Renal cortex interstitium (tissue), 11 donors: ENCODE results near the gene GALNT2. TPM values are rescaled to one million over a fixed set of nuclear protein-coding genes. Genes with fewer than 3 reads are reported as not detected.

ENCODE experiments used
- DNase-seq, 11 donors: peaks; one replicate each; pipeline ENCODE4 v3.0.0-alpha.2; 2013; ENCODE audit warnings: low read depth in 9 of 11, low spot score in 4 of 11; ENCODE audit errors: extremely low read depth in 1 of 11
- polyA plus RNA-seq, 3 donors: library from polyadenylated mRNA; unstranded; fragments of 120-200 nt; gene quantifications; one replicate each; pipeline ENCODE4 v1.2.1, GENCODE V29; 2013; ENCODE audit not compliant: insufficient read length in 3 of 3

The GALNT2 gene
- polyA plus RNA-seq, 3 donors, result 57.1 to 65.1 (median 59.2) TPM

DNA sequence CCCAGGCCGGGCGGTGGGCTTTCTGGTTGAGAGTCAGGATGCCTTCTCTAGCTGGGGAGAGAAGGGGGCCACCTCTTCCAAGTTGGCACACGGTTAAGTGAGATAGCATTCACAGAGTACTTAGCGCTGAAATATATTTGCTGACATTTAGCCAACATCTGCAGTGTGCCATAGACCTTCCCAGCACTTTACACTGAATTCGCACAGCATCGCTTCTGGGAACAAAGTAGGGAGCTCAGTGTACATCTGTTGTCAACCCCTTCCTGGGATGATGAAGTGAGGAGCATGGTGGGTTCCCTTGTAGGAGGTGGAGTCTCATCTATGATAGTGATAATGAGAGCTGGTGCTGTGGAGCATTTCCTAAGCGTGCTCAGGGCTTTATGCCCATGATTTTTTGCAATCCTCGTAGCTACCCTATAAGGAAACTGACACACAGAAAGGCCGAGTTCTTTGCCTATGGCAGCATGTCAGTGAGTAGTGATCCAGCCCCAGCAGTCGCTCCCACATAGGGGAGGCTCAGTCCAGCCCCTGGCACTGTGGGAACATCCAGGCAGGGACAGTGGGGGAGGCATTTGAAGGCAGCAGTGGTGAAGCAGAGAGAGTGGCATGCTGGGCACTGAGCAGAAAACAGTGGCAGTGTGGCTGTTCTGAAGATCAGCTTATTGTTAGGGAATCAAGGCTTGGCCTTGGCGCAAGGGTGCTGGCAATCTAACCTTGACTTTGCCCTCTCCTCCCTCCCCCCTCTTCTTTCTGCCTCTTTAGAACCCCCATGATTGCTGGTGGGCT lies 182.8 kb downstream of the GALNT2 start:
- no peak for DNase-seq

DNA sequence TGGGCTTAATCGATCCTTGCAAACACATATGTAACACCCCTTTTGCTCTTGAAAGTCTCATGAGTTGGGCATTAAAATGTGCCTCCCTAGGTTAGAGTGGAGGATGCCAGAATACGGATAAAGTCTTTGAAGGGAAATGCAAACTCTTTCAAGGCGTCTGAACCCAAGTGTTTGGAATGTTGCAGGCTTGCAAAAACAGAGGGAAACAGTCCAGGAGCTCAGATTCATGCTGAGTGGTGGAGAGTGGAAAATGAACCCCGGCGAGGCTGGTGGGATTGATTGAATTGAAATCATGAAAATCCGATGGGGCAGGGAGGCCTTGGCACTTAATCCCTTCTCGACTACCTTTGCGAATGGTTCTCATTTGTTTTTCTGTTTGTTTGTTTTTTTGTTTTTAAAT lies 183.6 kb downstream of the GALNT2 start:
- DNase-seq, result no peak

DNA sequence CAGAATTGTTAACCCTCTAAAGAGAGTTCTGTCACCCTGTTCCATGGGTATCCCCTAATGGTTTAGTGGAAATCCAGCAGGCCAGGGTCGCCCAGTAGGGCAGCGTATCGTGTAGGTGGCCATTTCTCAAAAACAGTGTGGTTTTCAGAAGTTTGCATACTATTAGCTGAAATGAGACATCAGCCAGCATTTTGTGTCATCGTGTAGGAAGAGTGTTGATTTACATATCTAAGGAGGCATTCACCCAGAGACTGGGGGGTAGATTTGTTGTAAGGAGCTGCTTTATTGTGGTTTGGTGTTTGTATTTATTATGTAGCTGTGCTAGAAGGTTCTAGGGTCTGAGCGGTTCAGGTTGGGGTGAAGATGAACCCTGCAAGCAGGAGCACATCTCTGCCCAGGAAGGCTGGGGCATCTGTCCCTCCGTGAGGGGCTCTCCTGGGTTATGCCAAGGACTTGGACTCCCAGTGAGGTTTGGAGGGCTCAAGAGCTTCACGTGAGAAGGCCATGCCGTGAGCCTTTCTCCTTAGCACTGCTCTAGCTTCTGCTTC lies 184.7 kb downstream of the GALNT2 start:
- no peak for DNase-seq

DNA sequence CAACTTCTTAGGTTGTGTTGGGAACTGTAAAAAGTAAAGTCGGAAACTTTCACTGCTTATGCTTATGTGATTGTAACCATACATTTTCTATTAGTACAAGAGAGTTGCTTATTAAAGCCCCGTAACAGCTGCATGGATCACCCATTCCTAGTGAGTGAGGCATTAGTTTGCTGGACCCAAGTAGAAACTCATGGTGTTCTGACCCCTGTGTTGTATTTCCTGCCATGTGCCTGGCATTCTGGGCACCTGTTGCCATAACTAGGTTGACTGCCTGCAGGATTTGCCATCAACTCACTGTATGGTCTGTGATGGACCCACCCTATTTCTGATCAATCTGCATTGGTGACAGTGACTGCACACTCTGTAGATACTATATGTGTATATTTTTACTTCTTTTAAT lies 186.1 kb downstream of the GALNT2 start:
- DNase-seq, result no peak

DNA sequence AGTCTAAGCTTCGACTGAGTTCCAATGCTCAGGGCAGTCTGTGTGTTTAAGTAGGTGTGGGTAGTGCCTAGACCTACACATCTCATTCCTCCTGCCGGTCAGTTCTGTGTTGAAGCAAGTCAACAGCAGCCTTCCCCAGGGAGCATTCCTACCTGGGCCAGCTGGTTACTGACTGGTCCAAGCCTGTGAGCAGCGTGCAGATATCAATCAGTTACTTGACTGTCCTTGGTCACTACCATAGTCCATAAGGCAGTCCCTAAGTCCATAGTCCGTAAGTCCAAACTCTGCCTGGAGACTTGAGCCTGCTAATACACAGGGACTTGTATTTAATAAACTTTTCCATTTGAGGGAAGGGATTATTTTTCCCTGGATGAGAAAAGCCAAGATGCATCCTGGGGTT lies 187.2 kb downstream of the GALNT2 start:
- no peak for DNase-seq

DNA sequence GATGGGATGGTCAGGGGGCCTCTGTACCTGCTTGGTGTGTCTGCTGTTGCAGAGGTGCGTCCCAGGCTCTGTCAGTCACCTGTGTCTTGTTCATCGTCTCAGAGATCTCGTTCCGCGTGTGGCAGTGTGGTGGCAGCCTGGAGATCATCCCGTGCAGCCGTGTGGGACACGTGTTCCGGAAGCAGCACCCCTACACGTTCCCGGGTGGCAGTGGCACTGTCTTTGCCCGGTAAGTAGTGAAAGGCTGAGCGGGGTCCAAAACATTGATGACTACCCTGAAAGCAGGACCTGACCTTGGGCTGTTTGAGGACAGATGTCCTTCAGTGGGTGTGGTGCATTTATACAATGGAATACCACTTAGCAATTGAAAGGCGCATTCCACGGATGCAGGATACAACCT lies 188.1 kb downstream of the GALNT2 start:
- DNase-seq, result no peak

DNA sequence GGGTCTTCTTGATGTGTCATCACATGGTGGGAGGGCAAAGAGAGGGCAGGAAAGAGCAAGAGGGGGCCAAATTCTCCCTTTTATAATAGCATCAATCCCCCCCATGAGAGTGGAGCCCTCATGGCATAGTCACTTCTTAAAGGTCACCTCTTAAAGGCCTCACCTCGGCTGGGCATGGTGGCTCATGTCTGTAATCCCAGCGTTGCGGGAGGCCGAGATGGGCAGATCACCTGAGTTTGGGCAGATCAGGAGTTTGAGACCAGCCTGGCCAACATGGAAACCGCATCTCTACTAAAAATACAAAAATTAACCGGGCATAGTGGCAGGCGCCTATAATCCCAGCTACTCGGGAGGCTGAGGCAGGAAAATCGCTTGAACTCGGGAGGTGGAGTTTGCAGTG lies 189.0 kb downstream of the GALNT2 start:
- no peak for DNase-seq

DNA sequence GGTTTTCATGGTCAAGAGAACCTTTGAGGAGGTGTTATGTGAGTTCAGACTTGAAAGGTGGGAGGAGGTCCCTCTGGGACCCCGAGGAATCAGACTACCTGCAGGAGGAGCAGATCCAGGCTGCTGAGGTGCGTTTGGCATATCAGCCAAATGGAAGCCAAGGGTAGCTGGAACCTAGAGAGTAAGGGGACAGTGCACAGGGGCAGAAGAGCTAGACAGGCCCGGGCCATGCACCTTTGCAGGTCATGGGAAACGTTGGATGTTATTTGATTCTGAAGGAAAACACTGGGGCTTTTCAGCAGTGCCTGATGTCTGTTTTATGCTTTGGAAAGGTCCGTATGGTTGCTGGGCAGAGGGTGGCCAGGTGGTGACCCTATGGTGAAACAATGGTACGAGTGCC lies 189.9 kb downstream of the GALNT2 start:
- no peak for DNase-seq

DNA sequence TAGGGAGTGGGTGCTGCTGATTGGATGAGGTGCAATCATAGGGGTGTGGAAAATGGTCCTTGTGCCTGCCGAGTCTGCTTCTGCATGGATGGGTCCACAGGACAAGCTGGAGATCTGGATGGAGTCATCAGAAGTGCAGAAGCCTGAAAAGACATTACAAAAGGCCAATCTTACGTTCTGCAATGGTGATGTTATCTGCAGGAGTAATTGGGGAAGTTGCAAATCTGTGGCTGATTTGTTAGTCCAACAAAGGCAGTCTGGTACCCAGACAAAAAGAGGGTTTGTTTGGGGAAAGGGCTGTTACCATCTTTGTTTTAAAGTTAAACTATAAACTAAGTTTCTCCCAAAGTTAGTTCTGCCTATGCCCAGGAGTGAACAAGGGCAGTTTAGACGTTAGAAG lies 192.6 kb downstream of the GALNT2 start:
- no peak for DNase-seq

DNA sequence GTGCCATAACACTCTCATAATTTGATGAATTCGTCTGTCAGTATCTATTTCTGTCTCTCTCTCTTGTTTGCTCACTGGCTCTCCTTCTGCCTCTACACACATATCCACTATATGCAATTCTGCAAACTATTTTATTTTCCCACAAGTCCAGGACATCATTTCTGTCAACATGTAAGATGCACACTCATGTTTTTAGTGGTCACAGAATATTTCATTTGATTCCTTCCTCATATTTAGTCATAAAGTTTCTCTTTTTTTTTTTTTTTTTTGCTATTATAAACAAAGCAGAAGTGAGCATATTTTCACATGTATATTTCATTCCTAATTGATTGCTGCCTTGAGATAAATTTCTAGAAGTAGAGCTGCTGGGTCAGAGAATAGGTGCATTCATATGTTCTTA lies 193.8 kb downstream of the GALNT2 start:
- no peak for DNase-seq

DNA sequence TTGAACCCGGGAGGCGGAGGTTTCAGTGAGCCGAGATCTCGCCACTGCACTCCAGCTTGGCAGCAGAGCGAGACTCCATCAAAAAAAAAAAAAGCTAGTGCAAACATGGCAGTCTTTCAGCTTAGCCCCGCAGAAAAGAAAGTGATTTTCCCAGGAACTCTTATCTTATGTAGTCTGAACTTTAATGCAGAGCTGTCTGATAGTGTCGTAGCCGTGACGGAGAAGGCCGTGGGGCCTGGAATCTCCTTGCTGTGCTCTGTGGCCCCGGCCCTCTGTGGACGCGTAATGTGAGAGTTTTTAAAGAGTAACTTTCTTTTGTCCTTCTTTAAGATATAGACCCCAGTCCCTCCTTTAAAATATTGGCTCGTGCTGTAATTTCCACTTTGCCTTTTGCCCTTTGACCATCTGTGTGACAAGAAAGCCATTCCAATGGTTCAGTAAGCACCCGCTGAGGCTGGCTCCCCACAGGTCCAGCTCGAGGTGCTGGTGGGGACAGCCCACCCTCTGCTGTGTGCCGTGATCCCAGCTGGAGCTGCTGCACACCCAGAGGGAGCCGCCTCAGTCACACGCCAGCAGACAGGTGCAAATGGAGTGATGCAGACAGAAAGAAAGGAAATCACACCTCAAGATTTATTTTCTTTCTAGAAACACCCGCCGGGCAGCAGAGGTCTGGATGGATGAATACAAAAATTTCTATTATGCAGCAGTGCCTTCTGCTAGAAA lies 195.1 kb downstream of the GALNT2 start:
- no peak for DNase-seq

DNA sequence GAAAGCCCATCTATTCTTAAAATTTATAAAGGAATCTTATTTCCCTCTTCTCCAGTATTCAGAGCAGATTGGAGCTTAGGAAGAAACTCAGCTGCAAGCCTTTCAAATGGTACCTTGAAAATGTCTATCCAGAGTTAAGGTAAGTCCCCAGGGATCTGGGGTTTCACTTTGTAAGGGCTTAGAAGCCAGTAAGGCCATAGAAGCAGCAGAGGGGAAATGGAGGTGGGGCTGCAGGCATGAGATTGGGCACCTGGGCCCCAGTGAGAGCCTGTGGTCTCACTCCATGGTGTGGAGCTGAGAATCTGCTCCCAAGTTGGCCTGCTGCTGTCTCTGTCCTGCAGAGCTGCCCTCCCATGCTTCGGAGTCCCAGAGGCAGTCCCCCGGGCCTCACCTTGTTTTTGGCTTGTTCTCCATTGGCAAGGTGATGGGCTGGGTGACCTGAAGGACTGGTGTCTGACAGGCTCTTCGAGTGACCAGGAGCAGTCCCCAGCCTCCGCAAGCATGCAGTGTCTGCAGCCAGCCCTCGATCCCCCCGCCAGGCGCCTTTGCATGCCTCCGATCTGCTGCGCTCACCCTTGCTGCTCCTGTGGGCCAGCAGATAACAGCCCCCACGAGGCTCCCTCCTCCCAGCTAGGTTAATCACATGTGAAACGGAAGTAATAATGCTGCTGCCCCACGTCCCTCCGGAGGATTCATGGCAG lies 196.0 kb downstream of the GALNT2 start:
- no peak for DNase-seq

DNA sequence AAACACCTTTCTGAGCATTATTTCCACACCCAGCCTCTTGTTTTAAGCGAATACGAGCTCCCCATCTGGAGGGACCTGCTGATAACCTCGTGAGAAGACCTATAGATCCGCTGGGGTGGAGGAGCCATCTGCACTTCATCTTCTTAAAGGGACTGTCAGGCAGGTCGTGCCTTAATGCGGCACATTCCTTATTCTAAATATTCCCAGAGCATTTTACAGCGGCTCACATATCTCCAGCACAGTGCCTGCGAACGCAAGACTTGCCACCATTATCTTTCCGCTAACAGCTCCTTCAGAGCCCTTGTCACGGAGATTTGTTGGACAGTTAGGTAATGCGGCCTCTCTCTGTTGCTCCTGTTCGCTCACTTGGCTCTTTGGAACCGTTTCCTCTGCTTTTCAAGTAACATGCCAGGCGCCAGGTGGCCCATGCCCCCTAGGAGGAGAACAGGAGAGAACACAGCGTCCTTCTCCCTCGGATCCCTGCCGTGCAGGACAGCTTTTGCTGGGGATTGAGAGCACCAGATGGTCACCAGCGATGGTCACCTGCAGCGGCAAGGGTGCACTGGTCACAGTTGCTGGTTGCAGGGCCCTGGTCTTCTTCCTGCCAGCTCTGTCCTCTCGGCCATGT lies 196.6 kb downstream of the GALNT2 start:
- DNase-seq, result no peak

DNA sequence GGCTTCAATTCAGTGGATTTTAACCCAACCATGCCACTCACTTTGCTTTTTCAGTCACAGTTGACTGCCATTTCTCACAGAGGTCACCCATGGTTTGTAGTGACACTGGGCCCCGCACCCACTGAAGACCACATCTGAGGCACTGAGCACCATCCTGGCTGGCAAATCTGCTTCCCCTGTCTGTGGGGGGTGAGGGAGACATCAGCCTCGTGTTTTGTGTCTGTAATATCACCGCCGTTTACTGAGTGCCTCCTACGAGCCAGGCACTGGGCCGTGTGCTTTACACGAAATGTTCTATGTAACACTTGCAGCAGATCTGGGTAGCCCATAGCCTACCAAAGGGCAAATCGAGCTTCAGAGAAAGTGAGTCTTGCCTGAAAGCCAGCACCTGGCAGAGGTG lies 197.3 kb downstream of the GALNT2 start:
- DNase-seq, result no peak

DNA sequence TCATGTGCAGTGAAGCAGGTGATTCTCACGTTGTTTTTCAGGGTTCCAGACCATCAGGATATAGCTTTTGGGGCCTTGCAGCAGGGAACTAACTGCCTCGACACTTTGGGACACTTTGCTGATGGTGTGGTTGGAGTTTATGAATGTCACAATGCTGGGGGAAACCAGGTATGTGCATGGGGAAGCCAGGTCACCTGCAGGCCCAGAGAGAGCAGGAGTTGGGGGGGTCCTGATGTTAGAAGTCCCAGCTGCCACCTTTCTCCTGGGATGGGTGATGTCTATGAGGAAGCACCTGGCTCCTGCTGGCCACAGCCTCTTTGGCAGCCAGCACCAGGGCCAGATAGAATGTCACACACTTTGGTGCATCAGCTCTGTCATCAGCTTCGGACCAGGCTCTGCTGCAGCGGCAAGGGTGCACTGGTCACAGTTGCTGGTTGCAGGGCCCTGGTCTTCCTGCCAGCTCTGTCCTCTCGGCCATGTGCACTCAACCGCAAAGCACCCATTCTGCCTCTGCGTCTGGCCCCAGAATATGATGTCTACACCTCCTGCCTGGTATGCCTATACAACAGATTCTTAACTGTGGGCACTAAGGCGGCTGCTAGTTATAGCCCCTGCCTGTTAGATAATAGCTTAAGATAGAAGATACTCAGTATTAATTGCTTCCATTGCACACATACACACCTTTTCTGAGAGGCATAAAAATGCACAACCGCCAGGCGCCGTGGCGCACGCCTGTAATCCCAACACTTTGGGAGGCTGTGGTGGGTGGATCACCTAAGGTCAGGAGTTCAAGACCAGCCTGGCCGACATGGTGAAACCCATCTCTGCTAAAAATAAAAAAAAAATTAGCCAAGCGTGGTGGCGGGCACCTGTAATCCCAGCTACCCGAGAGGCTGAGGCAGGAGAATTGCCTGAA lies 198.4 kb downstream of the GALNT2 start:
- no peak for DNase-seq

DNA sequence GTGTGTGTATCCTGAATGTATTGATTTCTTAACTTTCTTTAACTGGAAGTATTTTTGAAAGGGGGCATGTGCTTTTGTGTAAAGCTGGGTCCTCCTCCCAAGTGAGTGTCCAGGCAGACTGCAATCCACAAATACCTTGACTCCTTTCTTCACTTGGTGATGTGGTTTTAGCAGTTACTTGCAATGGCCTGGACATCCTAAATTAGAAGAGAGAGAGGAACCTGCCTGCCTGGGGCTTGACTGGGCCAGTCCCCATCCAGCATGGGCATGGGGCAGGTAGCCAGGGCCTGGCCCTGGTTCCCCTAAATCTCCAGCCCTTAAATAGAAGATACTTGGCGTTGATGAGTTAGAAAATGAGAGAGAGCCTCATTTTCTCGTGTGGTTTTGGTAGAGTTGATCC lies 199.4 kb downstream of the GALNT2 start:
- no peak for DNase-seq

DNA sequence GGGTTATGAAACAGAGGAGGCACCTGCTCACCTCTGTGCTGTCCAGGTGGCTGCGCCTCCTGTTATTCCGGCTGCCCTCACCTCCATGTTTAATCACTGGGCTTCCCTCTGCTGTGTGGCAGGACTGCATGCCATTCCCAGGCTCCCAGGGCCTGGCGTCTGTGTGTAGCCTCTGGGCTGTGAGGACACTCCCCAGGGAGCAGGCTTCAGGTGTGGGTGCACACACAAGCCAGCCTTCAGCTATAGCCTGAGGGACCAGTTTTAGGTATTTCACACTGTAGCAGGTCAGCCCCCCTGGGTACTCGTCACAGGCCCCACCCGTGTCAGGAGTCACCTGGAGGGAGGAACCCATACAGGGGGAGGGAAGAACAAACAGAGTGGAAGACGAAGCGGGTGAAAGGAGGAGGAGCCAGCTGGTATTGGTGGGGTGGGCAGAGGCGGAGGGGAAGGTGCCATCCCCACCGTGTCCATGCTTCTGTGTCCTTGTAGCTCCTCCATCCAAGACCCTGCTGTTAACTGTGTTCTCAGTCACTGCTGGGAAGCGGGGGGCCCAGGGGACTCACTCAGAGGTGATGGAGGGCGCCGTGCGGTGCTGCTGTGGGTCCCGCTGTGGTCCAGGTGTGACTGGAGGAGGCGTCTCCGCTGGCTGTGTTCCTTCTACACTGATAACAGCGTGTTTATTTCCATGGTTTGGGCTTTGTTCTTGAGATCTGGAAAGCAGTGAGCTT lies 200.5 kb downstream of the GALNT2 start:
- no peak for DNase-seq
